Measurements from ENCODE around the gene TRAF2.

The TRAF2 gene

GRCh38 chr9:136916330-136917184 lies 30.2 kb downstream of the TRAF2 start:
- H3K9ac ChIP-seq, result no peak overlapping the region; a peak in 1 of 22 replicates
- no peak overlapping the region for H3K4me3 ChIP-seq
- H3K4me1 ChIP-seq, result no peaks in the 10 kb centered on the region
- no peak overlapping the region for H3K4me2 ChIP-seq
- H3K36me3 ChIP-seq, result peaks cover 80 to 99% (median 95%) of the 10 kb centered on the region in 11 experiments
- peaks cover 0 to 56% (median 35%) of the 10 kb centered on the region in 11 experiments; a peak in 17 of 22 replicates for H4K20me1 ChIP-seq
- no peak for TF ChIP-seq Cebpa-rat (IDR thresholded peaks at IDR 0.05)
- no peaks in the 10 kb centered on the region for H3K27me3 ChIP-seq
- H3K27ac ChIP-seq, result no peak overlapping the region
- no peaks in the 10 kb centered on the region for H3K9me3 ChIP-seq (replicated peaks in 1 of 11)

- Histone ChIP-seq H4K20me1 (peaks cover 0 to 63% (median 36%) of the 10 kb centered on the region in 11 experiments; a peak in 17 of 22 replicates), H3K36me3 (peaks cover 79 to 99% (median 93%) of the 10 kb centered on the region in 11 experiments)
These were observed 31.6 kb downstream of the TRAF2 start for GRCh38 chr9:136917902-136918301.

GRCh38 chr9:136920069-136920468 lies 33.8 kb downstream of the TRAF2 start:
- Histone ChIP-seq H4K20me1 (peaks cover 0 to 51% (median 34%) of the 10 kb centered on the region in 11 experiments; a peak in 16 of 22 replicates), H3K4me3 (no peak overlapping the region), H3K4me2 (no peak overlapping the region), H3K36me3 (peaks cover 77 to 99% (median 92%) of the 10 kb centered on the region in 11 experiments), H3K9me3 (replicated peaks in 1 of 11) (no peaks in the 10 kb centered on the region), H3K27ac (no peak overlapping the region), H3K4me1 (no peaks in the 10 kb centered on the region), H3K27me3 (no peaks in the 10 kb centered on the region), H3K9ac (no peak overlapping the region)
- TF ChIP-seq Cebpa-rat (IDR thresholded peaks at IDR 0.05), result no peak

More at GRCh38 chr9:136917902-136918301, 31.6 kb downstream of the TRAF2 start:
- Histone ChIP-seq H3K9me3 (replicated peaks in 1 of 11) (no peaks in the 10 kb centered on the region), H3K4me1 (no peaks in the 10 kb centered on the region), H3K27ac (no peak overlapping the region), H3K27me3 (no peaks in the 10 kb centered on the region), H3K4me3 (no peak overlapping the region), H3K9ac (no peak overlapping the region), H3K4me2 (no peak overlapping the region)
- no peak for TF ChIP-seq Cebpa-rat (IDR thresholded peaks at IDR 0.05)

- Histone ChIP-seq H4K20me1 (peaks cover 0 to 51% (median 29%) of the 10 kb centered on the region in 11 experiments; a peak in 16 of 22 replicates), H3K36me3 (peaks cover 76 to 99% (median 92%) of the 10 kb centered on the region in 11 experiments), H3K9ac (no peak overlapping the region), H3K27me3 (no peaks in the 10 kb centered on the region), H3K4me1 (no peaks in the 10 kb centered on the region), H3K4me2 (no peak overlapping the region), H3K9me3 (replicated peaks in 1 of 11) (no peaks in the 10 kb centered on the region), H3K27ac (no peak overlapping the region), H3K4me3 (no peak overlapping the region)
- no peak for TF ChIP-seq Cebpa-rat (IDR thresholded peaks at IDR 0.05)
These were observed 34.5 kb downstream of the TRAF2 start for GRCh38 chr9:136920734-136921231.

- Histone ChIP-seq H3K9me3 (replicated peaks in 1 of 11) (no peaks in the 10 kb centered on the region), H3K4me2 (no peak overlapping the region), H3K27me3 (no peaks in the 10 kb centered on the region), H3K4me3 (no peak overlapping the region), H3K36me3 (peaks cover 76 to 99% (median 92%) of the 10 kb centered on the region in 11 experiments), H3K4me1 (no peaks in the 10 kb centered on the region), H4K20me1 (peaks cover 0 to 51% (median 26%) of the 10 kb centered on the region in 11 experiments; a peak in 14 of 22 replicates), H3K9ac (no peak overlapping the region), H3K27ac (no peak overlapping the region)
- no peak for TF ChIP-seq Cebpa-rat (IDR thresholded peaks at IDR 0.05)
These were observed 35.0 kb downstream of the TRAF2 start for GRCh38 chr9:136921307-136921706.

GRCh38 chr9:136921718-136922117 lies 35.4 kb downstream of the TRAF2 start:
- H3K27me3 ChIP-seq, result no peaks in the 10 kb centered on the region
- no peak for TF ChIP-seq Cebpa-rat (IDR thresholded peaks at IDR 0.05)
- no peak overlapping the region for H3K27ac ChIP-seq
- H3K4me3 ChIP-seq, result no peak overlapping the region
- peaks cover 76 to 99% (median 92%) of the 10 kb centered on the region in 11 experiments for H3K36me3 ChIP-seq
- no peaks in the 10 kb centered on the region for H3K9me3 ChIP-seq (replicated peaks in 1 of 11)
- peaks cover 0 to 51% (median 22%) of the 10 kb centered on the region in 11 experiments; a peak in 14 of 22 replicates for H4K20me1 ChIP-seq
- H3K9ac ChIP-seq, result peak overlapping the region in 3 of 11 experiments; percentile 0 to 18 (median 5); a peak in 1 of 22 replicates
- no peak overlapping the region for H3K4me2 ChIP-seq
- no peaks in the 10 kb centered on the region for H3K4me1 ChIP-seq

- Histone ChIP-seq H3K9me3 (replicated peaks in 1 of 11) (no peaks in the 10 kb centered on the region), H3K27ac (no peak overlapping the region), H3K4me1 (peaks cover 0 to 2% (median 0%) of the 10 kb centered on the region in 10 experiments; a peak in 2 of 20 replicates), H3K36me3 (peaks cover 73 to 99% (median 92%) of the 10 kb centered on the region in 11 experiments), H3K27me3 (no peaks in the 10 kb centered on the region), H3K4me2 (no peak overlapping the region), H3K4me3 (no peak overlapping the region), H4K20me1 (peaks cover 0 to 51% (median 20%) of the 10 kb centered on the region in 11 experiments; a peak in 13 of 22 replicates), H3K9ac (0 out of 22 replicates have a peak overlapping the region, but pooled peaks of 1 of the 11 experiments have one; percentile 5)
- no peak for TF ChIP-seq Cebpa-rat (IDR thresholded peaks at IDR 0.05)
These were observed 36.2 kb downstream of the TRAF2 start for GRCh38 chr9:136922540-136922939.

GRCh38 chr9:136923881-136924280 lies 37.6 kb downstream of the TRAF2 start:
- no peak overlapping the region for H3K9ac ChIP-seq
- H3K27me3 ChIP-seq, result no peaks in the 10 kb centered on the region
- no peak overlapping the region for H3K4me3 ChIP-seq
- H3K9me3 ChIP-seq (replicated peaks in 1 of 11), result no peaks in the 10 kb centered on the region
- H3K4me1 ChIP-seq, result peaks cover 0 to 15% (median 8%) of the 10 kb centered on the region in 10 experiments; a peak in 10 of 20 replicates
- no peak for TF ChIP-seq Cebpa-rat (IDR thresholded peaks at IDR 0.05)
- H3K4me2 ChIP-seq, result no peak overlapping the region
- peaks cover 63 to 99% (median 90%) of the 10 kb centered on the region in 11 experiments for H3K36me3 ChIP-seq
- H3K27ac ChIP-seq, result no peak overlapping the region
- H4K20me1 ChIP-seq, result peaks cover 0 to 61% (median 29%) of the 10 kb centered on the region in 11 experiments; a peak in 14 of 22 replicates
